ENCODE measurements around the gene LENG8. TPM values are rescaled to one million over a fixed set of nuclear protein-coding genes. Genes with fewer than 3 reads are reported as not detected.

Gene LENG8
- total RNA-seq, result 21.1 and 33.3 TPM in 2 replicates

DNA sequence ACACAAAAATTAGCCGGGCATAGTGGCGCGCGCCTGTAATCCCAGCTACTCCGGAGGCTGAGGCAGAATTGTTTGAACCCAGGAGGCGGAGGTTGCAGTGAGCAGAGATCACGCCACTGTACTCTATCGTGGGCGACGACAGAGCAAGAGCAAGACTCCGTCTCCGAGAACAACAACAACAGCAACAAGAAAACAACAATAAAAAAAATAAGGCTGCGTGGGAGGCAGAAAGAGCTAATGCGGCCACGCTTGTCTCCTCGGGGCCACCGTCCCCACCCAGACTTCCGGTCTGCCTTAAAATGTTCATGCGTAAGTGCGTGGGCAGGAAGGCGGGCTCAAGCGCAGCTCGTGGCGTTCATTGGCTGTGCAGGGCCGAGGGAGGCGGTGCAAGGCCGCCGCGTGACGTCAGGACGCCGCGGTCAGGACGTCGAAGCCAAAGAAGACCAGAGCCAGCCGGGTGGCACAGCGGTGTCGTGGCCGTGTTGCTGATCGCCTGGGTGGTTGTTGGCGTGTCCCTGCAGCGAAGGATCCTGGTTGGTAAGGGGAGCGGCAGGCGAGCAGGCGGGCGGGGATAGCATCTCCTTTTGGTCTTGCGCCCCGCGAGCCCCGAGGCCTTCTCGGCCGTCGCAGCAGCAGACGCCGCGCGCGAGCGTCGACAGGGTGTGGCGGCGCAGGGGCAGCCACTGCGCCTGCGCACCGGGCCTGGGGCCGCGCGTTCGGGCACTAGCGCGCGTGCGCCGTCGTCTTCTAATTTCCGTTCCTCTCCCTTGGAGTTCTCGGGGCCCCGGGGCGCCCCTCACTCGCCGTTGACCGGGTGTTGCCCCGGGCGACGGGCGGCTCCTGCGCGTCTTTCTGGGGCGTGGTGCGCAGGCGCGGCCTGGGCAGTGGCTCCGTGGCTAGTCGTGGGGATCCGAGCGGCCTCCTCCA is at the start of gene LENG8:
Gene LENG8 (plus strand): TSS at position 426 of the 927 bp plus-strand sequence. CDS start 2,146 bp downstream, outside the sequence.

DNA sequence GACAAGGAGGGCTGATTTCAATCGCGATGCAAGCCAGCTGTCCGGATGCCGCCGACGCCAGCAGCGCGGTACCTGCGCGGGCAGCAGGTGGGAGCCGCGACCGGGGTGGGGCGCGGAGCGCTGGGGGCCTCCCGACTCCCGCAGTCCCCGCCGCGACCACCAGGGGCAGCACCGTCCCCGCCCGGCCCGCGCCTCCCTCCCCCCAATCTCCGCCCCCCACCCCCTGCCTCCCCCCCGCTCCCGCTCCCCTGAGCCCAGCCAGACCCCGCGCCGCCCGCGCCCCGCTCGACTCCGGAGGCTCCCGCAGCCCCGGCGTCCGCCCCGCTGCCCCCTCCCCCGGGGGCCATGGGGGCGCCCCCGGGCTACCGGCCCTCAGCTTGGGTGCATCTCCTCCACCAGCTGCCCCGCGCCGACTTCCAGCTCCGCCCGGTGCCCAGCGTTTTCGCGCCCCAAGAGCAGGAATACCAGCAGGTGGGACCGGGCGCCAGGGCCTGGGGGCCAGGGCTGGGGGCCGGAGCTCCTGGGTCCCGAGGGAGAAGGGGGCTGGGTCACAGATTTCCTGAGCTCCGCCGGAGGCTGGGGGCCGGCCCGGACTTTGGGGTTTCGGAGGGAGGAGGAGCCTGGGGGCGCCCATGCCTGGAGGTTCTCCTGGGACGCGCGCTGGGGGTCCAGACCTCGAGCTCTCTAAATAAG is 33.6 kb upstream of the LENG8 start, which contains the start of gene TTYH1:
Gene TTYH1 (plus strand): TSS at position 257 of the 693 bp plus-strand sequence. CDS start 89 bp downstream, at position 346.

DNA sequence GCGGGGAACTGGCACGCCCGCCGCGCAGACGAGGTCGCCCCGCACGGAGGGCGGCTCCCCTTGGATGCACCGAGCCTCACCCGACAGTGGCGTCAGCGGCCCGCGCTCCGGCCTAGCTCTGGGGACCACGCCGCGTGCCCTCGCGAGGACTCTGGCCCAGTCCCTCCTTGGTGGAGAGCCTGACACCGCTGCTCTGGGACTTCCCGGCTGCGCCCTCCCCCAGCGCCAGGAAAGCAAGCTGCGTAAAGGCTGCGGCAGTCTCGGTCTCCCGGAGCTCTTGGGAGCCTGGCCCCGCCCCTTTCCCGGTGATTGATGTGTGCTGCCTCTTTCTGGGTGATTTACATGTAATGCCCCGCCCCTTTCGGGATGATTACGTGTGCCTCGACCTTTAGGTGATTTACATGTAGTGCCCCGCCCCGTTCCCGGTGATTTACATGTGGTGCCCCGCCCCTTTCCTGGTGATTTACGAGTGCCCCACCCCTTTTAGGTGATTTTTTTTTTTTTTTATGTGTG is 14.6 kb downstream of the LENG8 start, which contains the start of gene LENG9:
Gene LENG9 (minus strand): TSS at position 248 of the 513 bp plus-strand sequence. CDS start 252 bp downstream, outside the sequence.

DNA sequence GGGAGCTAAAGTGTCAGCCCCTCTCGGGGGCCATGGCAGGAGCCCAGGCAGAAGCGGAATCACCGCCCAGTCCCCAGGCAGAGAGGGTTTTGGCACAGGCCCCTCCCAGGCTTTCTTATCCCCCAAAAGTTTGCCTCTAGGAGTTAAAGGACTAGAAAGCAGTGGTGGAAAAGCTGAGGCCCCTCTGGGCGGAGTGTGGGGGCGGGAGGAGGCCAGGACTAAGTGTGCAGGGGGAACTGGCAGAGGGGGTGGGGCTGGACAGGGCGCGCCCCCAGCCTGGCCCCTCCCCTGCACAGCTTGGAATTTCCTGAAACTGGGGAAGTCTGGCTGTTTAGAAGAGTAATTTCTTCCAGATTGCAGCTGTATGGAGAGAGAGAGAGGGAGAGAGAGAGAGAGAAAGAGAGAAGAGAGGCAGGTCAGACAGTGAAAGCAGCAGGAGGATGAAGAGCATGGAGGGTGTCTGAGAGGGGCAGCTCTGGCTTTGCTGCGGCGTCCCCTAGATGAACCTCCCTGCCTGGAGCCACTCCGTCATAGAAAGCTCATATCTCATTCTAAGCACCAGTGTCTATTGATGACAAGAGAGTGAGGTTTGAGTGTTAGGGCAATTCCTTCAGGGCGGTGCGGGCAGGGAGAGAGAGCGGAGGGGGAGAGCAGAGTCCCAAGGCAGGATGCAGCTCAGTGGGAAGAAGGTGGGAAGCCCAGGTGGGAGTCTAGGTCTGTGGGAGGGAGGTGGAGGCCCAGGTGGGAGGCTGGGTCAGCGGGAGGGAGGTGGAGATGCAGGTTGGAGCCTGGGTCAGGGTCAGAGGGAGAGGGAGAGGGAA is 24.3 kb downstream of the LENG8 start, which contains the start of gene CDC42EP5:
Gene CDC42EP5 (minus strand): TSS at position 226 of the 821 bp plus-strand sequence. CDS start 7,749 bp downstream, outside the sequence.

DNA sequence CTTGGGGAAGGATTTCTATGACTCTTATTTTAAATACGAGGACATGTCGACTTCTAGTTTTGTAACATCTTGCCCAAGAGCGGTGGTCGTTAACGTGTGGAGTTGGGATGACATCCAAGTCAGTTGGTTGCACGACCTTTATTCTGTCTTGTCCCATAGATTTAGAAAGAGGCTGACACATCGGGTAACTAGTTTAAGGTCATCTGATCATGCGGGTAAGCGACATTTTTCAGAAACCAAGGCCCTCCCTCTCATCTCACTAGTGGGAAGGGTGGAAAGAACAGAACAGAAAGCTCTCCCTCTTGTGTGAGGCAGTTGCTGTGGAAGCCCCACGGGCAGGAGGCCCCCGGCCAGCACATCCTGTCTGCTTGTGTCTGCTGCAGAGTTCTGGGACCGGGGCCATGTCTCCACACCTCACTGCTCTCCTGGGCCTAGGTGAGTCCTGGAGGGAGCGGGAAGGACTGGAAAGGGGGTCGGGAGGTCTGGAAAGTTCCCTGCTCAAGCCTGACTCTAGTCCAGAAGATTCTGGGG is 53.6 kb downstream of the LENG8 start, which contains the start of gene LAIR2:
Gene LAIR2 (plus strand): TSS at position 314 of the 531 bp plus-strand sequence. CDS start 88 bp downstream, at position 402.

Other genes starting within 250 kb of the LENG8 start
- 2,166 and 2,183 TPM in 2 replicates for gene RPS9, start 248.3 kb upstream of the LENG8 start, total RNA-seq
- gene LILRB3, start 226.2 kb upstream of the LENG8 start, total RNA-seq, result not detected in 2 replicates
- gene LILRA6, start 206.4 kb upstream of the LENG8 start, total RNA-seq, result not detected in 2 replicates
- gene LILRB5, start 191.9 kb upstream of the LENG8 start, total RNA-seq, result not detected in 2 replicates
- not detected in 2 replicates for gene LILRB2, start 168.1 kb upstream of the LENG8 start, total RNA-seq
- gene LILRA5, start 136.0 kb upstream of the LENG8 start, total RNA-seq, result not detected in 2 replicates
- gene LILRA4, start 110.0 kb upstream of the LENG8 start, total RNA-seq, result not detected in 2 replicates
- not detected in 2 replicates for gene LAIR1, start 84.3 kb upstream of the LENG8 start, total RNA-seq
- not detected in 2 replicates for gene TTYH1, start 33.7 kb upstream of the LENG8 start, total RNA-seq
- gene LENG9, start 14.6 kb downstream of the LENG8 start, total RNA-seq, result 2.9 and 6.0 TPM in 2 replicates
- gene CDC42EP5, start 24.1 kb downstream of the LENG8 start, total RNA-seq, result 46.9 and 49.0 TPM in 2 replicates
- not detected in 2 replicates for gene LAIR2, start 53.6 kb downstream of the LENG8 start, total RNA-seq
- not detected in 2 replicates for gene LILRA2, start 124.6 kb downstream of the LENG8 start, total RNA-seq
- not detected in 2 replicates for gene LILRA1, start 144.4 kb downstream of the LENG8 start, total RNA-seq
- not detected in 2 replicates for gene LILRB1, start 181.3 kb downstream of the LENG8 start, total RNA-seq
- gene LILRB4, start 213.8 kb downstream of the LENG8 start, total RNA-seq, result not detected in 2 replicates